ENCODE measurements around the gene PRR33.

DNA sequence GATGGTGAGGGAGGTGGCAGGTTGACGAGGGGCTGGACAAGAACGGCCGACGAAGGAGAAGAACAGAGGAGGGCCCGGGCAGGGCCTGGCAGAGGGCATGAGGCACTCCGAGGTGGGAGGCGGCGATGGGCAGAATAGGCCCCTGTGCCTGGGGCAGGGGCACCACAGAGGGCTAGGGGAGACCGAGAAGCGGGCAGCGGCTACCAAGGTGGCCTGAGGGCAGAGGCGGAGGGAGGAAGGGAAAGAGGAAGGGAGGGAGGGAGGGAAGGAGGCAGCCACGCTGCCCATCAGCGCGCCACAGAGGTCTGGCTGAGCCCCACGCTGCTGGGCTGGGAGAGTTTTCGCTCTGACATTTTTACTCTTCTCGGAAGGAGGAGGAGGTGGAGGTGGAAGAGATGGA lies 27.5 kb downstream of the PRR33 start:
- TF ChIP-seq, protein P1, sequence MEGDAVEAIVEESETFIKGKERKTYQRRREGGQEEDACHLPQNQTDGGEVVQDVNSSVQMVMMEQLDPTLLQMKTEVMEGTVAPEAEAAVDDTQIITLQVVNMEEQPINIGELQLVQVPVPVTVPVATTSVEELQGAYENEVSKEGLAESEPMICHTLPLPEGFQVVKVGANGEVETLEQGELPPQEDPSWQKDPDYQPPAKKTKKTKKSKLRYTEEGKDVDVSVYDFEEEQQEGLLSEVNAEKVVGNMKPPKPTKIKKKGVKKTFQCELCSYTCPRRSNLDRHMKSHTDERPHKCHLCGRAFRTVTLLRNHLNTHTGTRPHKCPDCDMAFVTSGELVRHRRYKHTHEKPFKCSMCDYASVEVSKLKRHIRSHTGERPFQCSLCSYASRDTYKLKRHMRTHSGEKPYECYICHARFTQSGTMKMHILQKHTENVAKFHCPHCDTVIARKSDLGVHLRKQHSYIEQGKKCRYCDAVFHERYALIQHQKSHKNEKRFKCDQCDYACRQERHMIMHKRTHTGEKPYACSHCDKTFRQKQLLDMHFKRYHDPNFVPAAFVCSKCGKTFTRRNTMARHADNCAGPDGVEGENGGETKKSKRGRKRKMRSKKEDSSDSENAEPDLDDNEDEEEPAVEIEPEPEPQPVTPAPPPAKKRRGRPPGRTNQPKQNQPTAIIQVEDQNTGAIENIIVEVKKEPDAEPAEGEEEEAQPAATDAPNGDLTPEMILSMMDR (conservative IDR thresholded peaks at IDR 0.05), result no peak
- TF ChIP-seq ZFX (IDR thresholded peaks at IDR 0.05), result no peak
